ENCODE results near the gene MAST2.
"Not testable (repeated sequence)": the region's sequence is repeated elsewhere in the genome, so short reads cannot be mapped to it uniquely, and the experiment has no call there.

The MAST2 gene

GRCh38 chr1:45906883-45907282 lies 103.5 kb downstream of the MAST2 start:
- no peak for DNase-seq

GRCh38 chr1:45908611-45909140 lies 105.3 kb downstream of the MAST2 start:
- no peak for DNase-seq

- DNase-seq = no peak
These were observed 108.2 kb downstream of the MAST2 start for GRCh38 chr1:45911634-45912033.

- DNase-seq = no peak
These were observed 109.8 kb downstream of the MAST2 start for GRCh38 chr1:45913183-45913683.

- no peak for DNase-seq
These were observed 110.5 kb downstream of the MAST2 start for GRCh38 chr1:45913731-45914501.

- DNase-seq = no peak
These were observed 111.4 kb downstream of the MAST2 start for GRCh38 chr1:45914836-45915235.

GRCh38 chr1:45922374-45922773 lies 119.0 kb downstream of the MAST2 start:
- no peak for DNase-seq

GRCh38 chr1:45922813-45923212 lies 119.4 kb downstream of the MAST2 start:
- no peak for DNase-seq

GRCh38 chr1:45923343-45923742 lies 119.9 kb downstream of the MAST2 start:
- DNase-seq = no peak

GRCh38 chr1:45924736-45925135 lies 121.3 kb downstream of the MAST2 start:
- DNase-seq = no peak

- DNase-seq = no peak
These were observed 122.4 kb downstream of the MAST2 start for GRCh38 chr1:45925728-45926287.

GRCh38 chr1:45926330-45926729 lies 122.9 kb downstream of the MAST2 start:
- no peak for DNase-seq

- not testable (repeated sequence) for DNase-seq
These were observed 124.0 kb downstream of the MAST2 start for GRCh38 chr1:45927231-45927915.

GRCh38 chr1:45928486-45929205 lies 125.2 kb downstream of the MAST2 start:
- no peak for DNase-seq

- DNase-seq = no peak
These were observed 125.9 kb downstream of the MAST2 start for GRCh38 chr1:45929257-45929687.

GRCh38 chr1:45930258-45931150 lies 127.1 kb downstream of the MAST2 start:
- no peak for DNase-seq

GRCh38 chr1:45932205-45932604 lies 128.8 kb downstream of the MAST2 start:
- DNase-seq = not testable (repeated sequence)

GRCh38 chr1:45934947-45935346 lies 131.5 kb downstream of the MAST2 start:
- DNase-seq = no peak

- DNase-seq = no peak
These were observed 134.6 kb downstream of the MAST2 start for GRCh38 chr1:45938029-45938428.

- DNase-seq = no peak
These were observed 139.0 kb downstream of the MAST2 start for GRCh38 chr1:45942411-45942810.

GRCh38 chr1:45943185-45943584 lies 139.8 kb downstream of the MAST2 start:
- DNase-seq = no peak

GRCh38 chr1:45945426-45945825 lies 142.0 kb downstream of the MAST2 start:
- no peak for DNase-seq
